OCI-LY7 (cell line): ENCODE data around the gene HCN1.

Experiments
- CTCF ChIP-seq: fragments of 200-600 bp; sonication (generic); conservative IDR thresholded peaks from 2 replicates; pipeline ENCODE4 v1.5.1; 2014; ENCODE audit warnings: mild to moderate bottlenecking, antibody characterized with exemption, low read length, moderate library complexity, mixed read lengths
- EZH2phosphoT487 ChIP-seq: fragments of 200-600 bp; sonication (generic); IDR thresholded peaks from 2 replicates; pipeline ENCODE4 v1.6.1; 2018; ENCODE audit warnings: low read depth, borderline replicate concordance, mild to moderate bottlenecking, mixed run types, antibody characterized with exemption, low read length, moderate library complexity, mixed read lengths

DNA sequence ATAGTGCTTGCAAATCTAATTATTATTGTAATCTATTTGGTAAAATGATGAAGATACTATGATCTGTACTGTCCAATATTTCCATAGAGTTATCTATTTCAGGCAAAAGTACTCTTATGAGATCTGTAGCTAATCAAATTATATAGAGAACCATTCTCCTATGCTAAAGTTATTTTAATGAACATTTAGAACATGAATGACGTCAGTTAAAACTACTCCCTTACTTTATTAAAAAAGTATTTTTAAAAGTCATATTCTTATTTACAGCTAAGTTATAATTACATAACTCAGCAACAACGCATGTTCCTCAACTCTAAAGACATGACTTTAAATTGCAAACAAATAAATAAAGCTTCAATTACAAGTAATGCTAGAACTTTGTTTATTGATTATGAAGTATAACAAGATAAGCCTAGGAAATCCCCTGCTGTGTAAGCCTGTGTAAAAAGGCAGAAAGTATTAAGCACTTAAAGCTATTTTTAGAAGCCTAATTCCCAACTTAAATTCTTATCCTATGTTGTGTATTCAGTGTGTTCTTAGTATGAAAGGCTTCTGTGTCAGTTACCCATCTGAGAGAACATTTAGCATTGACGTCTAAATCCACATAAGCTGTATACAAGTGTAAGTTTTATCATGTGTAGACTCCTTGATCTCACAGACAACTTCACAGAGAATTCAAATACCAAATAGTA, 285.7 kb downstream of the HCN1 start:
- TF ChIP-seq CTCF (no peak), EZH2phosphoT487 (no peak)
